Inflammatory macrophage treated with lipopolysaccharide for 1 hour (primary cell): ENCODE results near the gene GSN.

ENCODE experiments used
- DNase-seq, 2 donors: peaks; one replicate each; pipeline ENCODE4 v3.0.0-alpha.2; 2020 to 2022

Gene GSN

GRCh38 chr9:121304707-121305106 lies 36.7 kb downstream of the GSN start:
- no peak for DNase-seq

GRCh38 chr9:121305269-121305994 lies 37.5 kb downstream of the GSN start:
- no peak for DNase-seq

GRCh38 chr9:121307976-121308375 lies 40.0 kb downstream of the GSN start:
- DNase-seq = no peak

- DNase-seq = no peak
Observed at GRCh38 chr9:121308765-121309164, 40.8 kb downstream of the GSN start.

GRCh38 chr9:121309171-121309570 lies 41.2 kb downstream of the GSN start:
- no peak for DNase-seq

GRCh38 chr9:121309833-121310425 lies 42.0 kb downstream of the GSN start:
- DNase-seq = no peak

- DNase-seq = no peak
Observed at GRCh38 chr9:121310571-121310970, 42.6 kb downstream of the GSN start.

GRCh38 chr9:121312169-121312568 lies 44.2 kb downstream of the GSN start:
- no peak for DNase-seq

GRCh38 chr9:121313458-121314152 lies 45.6 kb downstream of the GSN start:
- DNase-seq = no peak

GRCh38 chr9:121316378-121316777 lies 48.4 kb downstream of the GSN start:
- no peak for DNase-seq

- no peak for DNase-seq
Observed at GRCh38 chr9:121316852-121317373, 49.0 kb downstream of the GSN start.

- no peak for DNase-seq
Observed at GRCh38 chr9:121317737-121318630, 50.0 kb downstream of the GSN start.

- DNase-seq = no peak
Observed at GRCh38 chr9:121318631-121319382, 50.8 kb downstream of the GSN start.

- no peak for DNase-seq
Observed at GRCh38 chr9:121319383-121319780, 51.4 kb downstream of the GSN start.

- no peak for DNase-seq
Observed at GRCh38 chr9:121321016-121321503, 53.1 kb downstream of the GSN start.

GRCh38 chr9:121322037-121322736 lies 54.2 kb downstream of the GSN start:
- DNase-seq = peak; percentile 29 to 44

GRCh38 chr9:121322737-121323448 lies 54.9 kb downstream of the GSN start:
- no peak for DNase-seq

- no peak for DNase-seq
Observed at GRCh38 chr9:121323449-121324151, 55.6 kb downstream of the GSN start.

GRCh38 chr9:121324316-121324715 lies 56.4 kb downstream of the GSN start:
- no peak for DNase-seq

- DNase-seq = no peak
Observed at GRCh38 chr9:121324755-121325154, 56.8 kb downstream of the GSN start.
